Endothelial cell of umbilical vein (primary cell): ENCODE measurements around the gene JUND. TPM values are rescaled to one million over a fixed set of nuclear protein-coding genes. Genes with fewer than 3 reads are reported as not detected.

Experiments used
- BruUV-seq: library from RNA; stranded (reverse); fragments of 400-500 nt; replicated peaks from 2 replicates; lab custom pipeline; 2021; lab: Mats Ljungman, UMichigan
- CTCF ChIA-PET: fragments of 300-600, 350-600 bp; sonication (Branson Sonifier 250); formaldehyde crosslinking; loops from one replicate; lab custom pipeline; 2021; ENCODE audit warnings: antibody characterized with exemption, inconsistent platforms; lab: Charles Lee
- POLR2A ChIA-PET: fragments of 300-600, 350-600 bp; sonication (Branson Sonifier 250); formaldehyde crosslinking; loops from one replicate; lab custom pipeline; 2021; ENCODE audit warnings: antibody characterized with exemption, inconsistent platforms; lab: Charles Lee
- DNase-seq: peaks from one replicate; pipeline ENCODE4 v3.0.0-alpha.2; 2011; ENCODE audit warnings: low read depth, low spot score
- FAIRE-seq: peaks from 2 replicates; lab custom pipeline; 2011; peaks lifted over from hg19 to GRCh38; lab: Jason Lieb, UNC
- H2AFZ ChIP-seq: 2 replicates; pipeline ENCODE4 v1.6.0; 2012; ENCODE audit warnings: low read depth, low read length, control low read depth, inconsistent platforms
- H3K27ac ChIP-seq: 2 replicates; pipeline ENCODE4 v1.5.1; 2011; ENCODE audit warnings: low read depth, mild to moderate bottlenecking, control low read depth, low read length, moderate library complexity; ENCODE audit not compliant: insufficient read depth
- H3K27me3 ChIP-seq, 2 experiments: 2 replicates each; pipeline versions ENCODE4 v1.6.0 to v1.6.1; 2011; ENCODE audit warnings: low read length in 2 of 2, mixed read lengths in 1 of 2; ENCODE audit not compliant: control insufficient read depth in 2 of 2, insufficient read depth in 2 of 2
- H3K36me3 ChIP-seq, 2 experiments: 2 replicates in 1 of 2; 3 replicates in 1 of 2; pipeline ENCODE4 v1.5.1; 2011; ENCODE audit warnings: low read length in 2 of 2, mild to moderate bottlenecking in 1 of 2, moderate library complexity in 1 of 2; ENCODE audit not compliant: control insufficient read depth in 2 of 2, insufficient read depth in 2 of 2; ENCODE audit errors: extremely low read depth in 1 of 2
- H3K4me1 ChIP-seq: 3 replicates; pipeline ENCODE4 v1.5.1; 2011; ENCODE audit warnings: mild to moderate bottlenecking, low read length; ENCODE audit not compliant: control insufficient read depth, insufficient read depth; ENCODE audit errors: extremely low read depth
- H3K4me2 ChIP-seq: 2 replicates; pipeline ENCODE4 v1.6.1; 2011; ENCODE audit warnings: low read length, control low read depth, mixed read lengths; ENCODE audit not compliant: insufficient read depth
- H3K4me3 ChIP-seq, 3 experiments: fragments of 200-600 bp in 1 of 3; sonication (generic), shearing (Covaris generic) in 1 of 3; replicated peaks in 1 of 3; 2 replicates each; pipeline ENCODE4 v1.5.1; 2011 to 2016; ENCODE audit warnings: control low read depth in 3 of 3, low read length in 3 of 3, mild to moderate bottlenecking in 2 of 3, inconsistent platforms in 1 of 3, low read depth in 1 of 3, moderate library complexity in 1 of 3; ENCODE audit not compliant: insufficient read depth in 1 of 3
- H3K79me2 ChIP-seq: 2 replicates; pipeline ENCODE4 v1.6.0; 2012; ENCODE audit warnings: low read length, inconsistent platforms; ENCODE audit not compliant: control insufficient read depth, insufficient read depth
- H3K9ac ChIP-seq: replicated peaks from 2 replicates; pipeline ENCODE3; 2011; ENCODE audit warnings: low read length, control low read depth; ENCODE audit not compliant: insufficient read depth; ENCODE audit errors: extremely low read depth
- H3K9me1 ChIP-seq: replicated peaks from 3 replicates; pipeline ENCODE4 v1.6.0; 2011; ENCODE audit warnings: mild to moderate bottlenecking, low read length; ENCODE audit not compliant: control insufficient read depth, insufficient read depth; ENCODE audit errors: extremely low read depth
- H3K9me3 ChIP-seq: replicated peaks from 2 replicates; pipeline ENCODE4 v1.5.1; 2012; ENCODE audit warnings: low read length, inconsistent platforms; ENCODE audit not compliant: control insufficient read depth, insufficient read depth
- H4K20me1 ChIP-seq: replicated peaks from 2 replicates; pipeline ENCODE3; 2011; ENCODE audit warnings: mild to moderate bottlenecking, low read length; ENCODE audit not compliant: control insufficient read depth, insufficient read depth; ENCODE audit errors: extremely low read depth
- CTCF ChIP-seq, 2 donors: IDR thresholded peaks; 1 replicate in 1 of 2; 2 replicates in 1 of 2; pipeline ENCODE4 v1.5.1; 2011; ENCODE audit warnings: low read length in 2 of 2, mild to moderate bottlenecking in 2 of 2, moderate library complexity in 2 of 2, control low read depth in 1 of 2, inconsistent platforms in 1 of 2, low read depth in 1 of 2; ENCODE audit not compliant: insufficient read depth in 1 of 2; ENCODE audit errors: extremely low read depth in 1 of 2
- EZH2 ChIP-seq: IDR thresholded peaks from 2 replicates; pipeline ENCODE4 v1.6.1; 2012; ENCODE audit warnings: borderline replicate concordance, low read depth, mild to moderate bottlenecking, moderate library complexity, low read length, inconsistent platforms; ENCODE audit not compliant: severe bottlenecking
- FOS ChIP-seq: IDR thresholded peaks from 2 replicates; pipeline ENCODE4 v1.6.1; 2011; ENCODE audit warnings: mild to moderate bottlenecking, low read length, moderate library complexity, borderline replicate concordance; ENCODE audit not compliant: insufficient read depth
- GATA2 ChIP-seq: IDR thresholded peaks from 2 replicates; pipeline ENCODE4 v1.7.0; 2011; ENCODE audit warnings: low read depth, mild to moderate bottlenecking, moderate library complexity, mixed read lengths, low read length; ENCODE audit not compliant: insufficient read length, insufficient read depth
- JUN ChIP-seq: IDR thresholded peaks from 2 replicates; pipeline ENCODE4 v1.6.1; 2011; ENCODE audit warnings: borderline replicate concordance, low read depth; ENCODE audit not compliant: insufficient read length, insufficient read depth
- MAX ChIP-seq: IDR thresholded peaks from 2 replicates; pipeline ENCODE4 v1.6.1; 2011; ENCODE audit not compliant: insufficient read depth, insufficient read length
- MYC ChIP-seq: IDR thresholded peaks from one replicate; pipeline ENCODE4 v1.6.1; 2011; ENCODE audit warnings: mild to moderate bottlenecking, low read depth, low read length
- POLR2A ChIP-seq: IDR thresholded peaks from 2 replicates; pipeline ENCODE4 v1.6.1; 2012; ENCODE audit warnings: low read depth, mild to moderate bottlenecking, control low read depth, low read length
- POLR2AphosphoS5 ChIP-seq: IDR thresholded peaks from 2 replicates; pipeline ENCODE4 v1.6.1; 2012; ENCODE audit warnings: low read depth, mild to moderate bottlenecking, control low read depth, low read length, moderate library complexity; ENCODE audit not compliant: insufficient read depth
- dilution Hi-C: fragments of 300-500 bp; cut with MboI; formaldehyde crosslinking; loops from one replicate; pipeline ENCODE4 v1.15.0; 2019; ENCODE audit warnings: low sequenced_read_pairs; ENCODE audit not compliant: extremely low pct_ligation_motif_present
- intact Hi-C: fragments of 100-400 bp; cut with micrococcal nuclease; formaldehyde crosslinking; loops from one replicate; pipeline ENCODE4 v1.10.0; 2022
- polyA plus RNA-seq, 4 experiments: library from polyadenylated mRNA; depleted of rRNA in 3 of 4; stranded (reverse) in 3 of 4; unstranded in 1 of 4; fragments of >200 nt; gene quantifications; 2 replicates each; pipeline versions ENCODE4 v1.2.1 to v1.2.3, GENCODE V29; 2011 to 2012; ENCODE audit warnings: missing spikeins in 1 of 4
- total RNA-seq: library from RNA; stranded (reverse); gene quantifications from 2 replicates; pipeline ENCODE4 v1.2.3, GENCODE V29; 2021

JUND gene
- total and polyA plus RNA-seq, 2 donors (not counting 3 experiments of a cell fraction or from before 2014, with no cell fraction given), result 91.4 to 130 TPM

GRCh38 chr19:18271433-18271841 is 10.0 kb downstream of the JUND start:
- ChIA-PET POLR2A (interaction anchor here (0.7 kb wide), 1 partner anchor 22 kb away, joined by 4 read pairs; no protein-coding TSS in a partner anchor), CTCF (interaction anchor here (0.7 to 3.4 kb wide), 5 partner anchors 8 to 1807 kb away, joined by 3 to 14 read pairs (median 3); partner anchors contain the start of gene MPV17L2)
- no peaks in the 10 kb centered on the region for H4K20me1 ChIP-seq
- no peak overlapping the region for H3K27ac ChIP-seq
- FAIRE-seq (no peak), DNase-seq (no peak)
- TF ChIP-seq EZH2, result no peak
- TF ChIP-seq MAX, result no peak
- TF ChIP-seq POLR2AphosphoS5, result no peak
- no peak for TF ChIP-seq MYC
- no peak for TF ChIP-seq FOS
- TF ChIP-seq CTCF (IDR thresholded peaks at IDR 0.05; ENCODE audit: extremely low read depth in 1 of 2, insufficient read depth in 1 of 2, low read depth in 1 of 2, low read length in 2 of 2), result no peak
- no peak for TF ChIP-seq POLR2A
- TF ChIP-seq JUN, result no peak
- TF ChIP-seq GATA2, result no peak
- H2AFZ ChIP-seq, result no peak overlapping the region
- H3K9me3 ChIP-seq, result no peaks in the 10 kb centered on the region
- no peak overlapping the region for H3K4me3 ChIP-seq
- H3K9me1 ChIP-seq, result no peaks in the 10 kb centered on the region
- H3K36me3 ChIP-seq, result peaks cover 0 to 12% of the 10 kb centered on the region in 2 experiments
- no peak overlapping the region for H3K4me2 ChIP-seq
- intact Hi-C loops (no loop called here), dilution Hi-C loops (no loop called here)
- no peaks in the 10 kb centered on the region for H3K79me2 ChIP-seq
- peaks cover 14% of the 10 kb centered on the region for H3K4me1 ChIP-seq
- no peak overlapping the region for H3K9ac ChIP-seq
- no TSS peak for BruUV-seq
- H3K27me3 ChIP-seq, result no peaks in the 10 kb centered on the region
